Right renal cortex interstitium (tissue), 3 donors: ENCODE results near the gene KLF2. TPM values are rescaled to one million over a fixed set of nuclear protein-coding genes. Genes with fewer than 3 reads are reported as not detected.
"Not testable (repeated sequence)": the region's sequence is repeated elsewhere in the genome, so short reads cannot be mapped to it uniquely, and the experiment has no call there.

ENCODE experiments used
- DNase-seq, 3 donors: peaks; one replicate each; pipeline ENCODE4 v3.0.0-alpha.2; 2013; ENCODE audit warnings: low read depth in 3 of 3, low spot score in 2 of 3
- polyA plus RNA-seq, 3 donors: library from polyadenylated mRNA; unstranded; fragments of 120-200 nt; gene quantifications; one replicate each; pipeline ENCODE4 v1.2.1, GENCODE V29; 2013; ENCODE audit not compliant: insufficient read length in 3 of 3

KLF2 gene
- polyA plus RNA-seq, 3 donors = 17.5 to 22.4 (median 20.1) TPM

DNA sequence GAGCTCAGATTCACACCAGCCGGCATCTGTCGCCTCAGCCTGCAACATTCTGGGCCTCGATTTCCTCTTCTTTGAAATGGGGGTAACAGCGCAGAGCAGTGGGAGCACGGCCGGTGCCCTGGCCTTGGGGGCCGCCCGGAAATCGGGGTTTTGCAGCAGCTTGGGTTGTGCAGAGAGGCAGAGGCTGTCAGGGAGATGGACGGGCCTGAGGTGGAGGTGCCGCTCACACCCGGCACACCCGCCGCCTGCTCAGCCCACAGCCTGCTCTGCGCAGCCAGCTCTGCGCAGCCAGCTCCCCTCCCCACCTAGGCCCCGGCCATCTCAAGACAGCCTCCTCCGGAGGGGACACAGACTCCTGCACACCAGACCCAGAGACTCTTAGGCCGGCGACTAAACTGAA, 10.6 kb downstream of the KLF2 start:
- no peak for DNase-seq

DNA sequence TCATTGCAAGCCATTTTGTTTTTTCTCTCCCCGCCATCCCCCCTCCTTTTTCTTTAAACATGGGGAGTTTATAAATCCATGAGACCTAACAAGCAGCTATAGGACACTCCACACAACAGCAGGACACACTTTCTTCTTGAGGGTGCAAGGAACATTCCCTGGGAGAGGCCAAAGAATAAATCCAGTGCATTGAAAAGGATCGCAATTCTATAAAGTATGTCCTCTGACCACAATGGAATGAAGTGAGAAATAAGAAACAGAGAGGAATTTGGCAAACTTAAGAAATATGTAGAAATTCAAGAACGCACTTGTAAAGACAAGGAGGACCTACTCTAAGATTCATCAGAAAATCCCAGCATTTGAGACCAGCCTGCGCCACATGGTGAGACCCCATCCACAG, 11.9 kb downstream of the KLF2 start:
- DNase-seq = no peak

DNA sequence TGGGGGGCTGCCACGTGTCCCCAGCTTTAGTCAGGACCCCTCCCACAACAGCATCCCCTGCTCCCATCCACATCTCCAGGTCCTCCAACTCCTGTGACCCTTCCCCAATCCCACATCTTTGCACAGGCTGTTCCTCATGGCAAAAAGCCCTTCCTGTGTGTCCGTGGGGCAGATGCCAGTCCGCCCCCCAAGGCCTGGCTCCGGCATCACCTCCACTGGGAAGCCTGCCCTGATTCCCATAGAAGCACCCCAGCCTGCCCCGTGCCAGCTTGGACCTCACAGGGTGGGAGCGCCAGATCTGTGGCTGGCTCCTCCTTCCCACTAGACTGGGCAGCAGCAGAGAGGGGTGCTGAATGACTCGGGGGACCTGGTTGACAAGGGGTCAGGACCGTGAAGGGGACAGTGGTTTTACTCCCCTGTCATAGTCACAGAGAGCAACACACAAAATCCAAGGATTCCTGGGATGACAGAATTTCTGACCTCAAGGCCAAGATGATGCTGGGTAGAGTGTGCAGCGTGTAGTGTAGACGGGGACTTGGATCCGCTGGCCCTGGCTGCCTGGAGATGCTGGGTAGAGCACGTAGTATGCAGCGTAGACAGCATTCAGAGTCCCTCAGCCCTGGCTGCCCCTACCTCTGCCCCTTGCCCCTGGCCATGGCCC, 13.3 kb downstream of the KLF2 start:
- no peak for DNase-seq

DNA sequence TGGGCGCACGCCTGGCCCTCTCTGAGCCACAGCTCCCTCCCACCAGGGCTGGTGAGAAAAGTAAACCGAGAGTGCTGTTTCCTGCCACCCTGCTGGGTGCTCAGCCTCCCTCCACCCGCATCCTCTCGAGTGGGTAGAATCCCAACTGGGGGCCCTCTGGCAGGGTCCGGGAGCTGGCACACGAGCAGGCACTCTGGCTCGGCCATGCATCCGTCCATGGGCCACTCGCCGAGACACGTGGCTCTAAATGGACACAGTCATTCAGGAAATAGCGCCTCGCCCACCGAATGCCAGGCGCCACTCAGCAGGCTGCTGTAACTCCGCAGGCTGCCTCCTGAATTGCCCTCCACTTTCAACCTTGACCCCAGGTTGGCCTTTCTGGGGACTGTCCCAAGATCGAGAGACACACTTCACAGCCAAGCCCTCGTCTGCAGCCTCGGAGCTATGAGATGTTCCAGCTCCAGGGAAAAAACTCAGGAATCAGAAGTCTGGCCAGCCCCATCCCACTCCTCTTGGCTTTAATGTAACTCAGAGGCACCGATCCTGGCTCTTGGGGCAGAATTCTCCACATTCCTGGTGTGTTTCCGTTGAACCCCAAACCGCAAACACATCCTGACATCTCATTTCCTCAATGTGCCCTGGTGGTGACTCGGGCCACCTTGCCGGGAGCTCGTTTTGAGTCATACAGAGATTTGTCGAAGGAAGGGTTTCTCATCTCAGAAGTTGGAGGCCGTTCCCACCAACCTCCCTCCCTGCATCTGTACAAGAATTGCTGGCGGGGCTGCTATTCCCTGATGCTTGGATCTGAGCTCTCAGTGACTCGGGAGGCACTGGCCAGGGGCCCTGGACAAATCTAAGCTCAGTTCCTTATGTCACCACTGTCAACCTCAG, 14.1 kb downstream of the KLF2 start:
- DNase-seq = no peak

DNA sequence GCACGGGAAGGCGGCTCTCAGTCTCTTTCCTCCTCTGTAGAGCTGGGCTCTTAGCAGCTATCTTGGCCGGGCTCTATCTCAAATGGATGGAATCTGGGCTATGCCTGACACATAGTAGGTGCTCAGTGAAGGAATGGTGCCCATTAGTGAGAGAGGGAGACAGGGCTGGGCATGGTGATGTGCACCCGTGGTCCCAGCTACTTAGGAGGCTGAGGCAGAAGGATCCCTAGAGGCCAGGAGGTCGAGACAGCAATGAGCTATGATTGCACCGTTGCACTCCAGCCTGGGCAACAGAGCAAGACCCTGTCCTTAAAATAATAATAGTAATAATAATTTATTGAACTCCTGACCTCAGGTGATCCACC, 14.7 kb downstream of the KLF2 start:
- DNase-seq = no peak

DNA sequence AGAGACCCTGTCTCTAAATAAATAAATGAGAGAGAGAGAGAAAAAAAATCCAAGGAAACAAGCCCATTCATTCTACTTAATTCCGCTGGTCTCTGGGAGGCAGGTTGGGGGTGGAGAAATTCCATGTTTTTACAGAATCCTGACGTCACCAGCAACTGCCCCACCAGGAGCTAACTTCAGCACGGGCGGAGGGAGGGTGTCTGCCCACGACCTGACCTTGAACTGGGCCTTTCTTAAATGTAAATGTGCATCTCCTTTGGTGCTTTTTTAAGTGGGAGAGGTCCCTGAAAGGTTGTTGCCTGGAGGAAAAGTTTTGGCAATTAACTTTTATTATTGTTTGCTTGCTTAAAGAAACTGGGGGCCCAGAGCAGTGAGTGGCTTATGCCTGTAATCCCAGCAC, 15.5 kb downstream of the KLF2 start:
- DNase-seq = no peak

DNA sequence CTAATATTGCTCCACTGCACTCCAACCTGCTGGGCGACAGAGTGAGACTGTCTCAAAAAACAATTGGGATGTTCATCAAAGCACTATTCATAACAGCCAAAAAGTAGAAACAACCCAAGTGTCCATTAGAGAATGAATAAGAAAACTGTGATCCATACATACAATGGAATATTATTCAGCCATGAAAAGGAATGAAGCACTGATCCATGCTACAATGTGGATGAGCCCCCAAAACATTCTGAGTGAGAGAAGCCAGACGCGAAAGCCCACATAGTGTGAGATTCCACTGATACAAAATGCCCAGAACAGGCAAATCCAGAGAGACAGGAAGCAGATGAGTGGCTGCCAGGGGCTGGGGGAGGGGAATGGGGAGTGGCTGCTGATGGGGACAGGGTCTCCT, 16.0 kb downstream of the KLF2 start:
- no peak for DNase-seq

DNA sequence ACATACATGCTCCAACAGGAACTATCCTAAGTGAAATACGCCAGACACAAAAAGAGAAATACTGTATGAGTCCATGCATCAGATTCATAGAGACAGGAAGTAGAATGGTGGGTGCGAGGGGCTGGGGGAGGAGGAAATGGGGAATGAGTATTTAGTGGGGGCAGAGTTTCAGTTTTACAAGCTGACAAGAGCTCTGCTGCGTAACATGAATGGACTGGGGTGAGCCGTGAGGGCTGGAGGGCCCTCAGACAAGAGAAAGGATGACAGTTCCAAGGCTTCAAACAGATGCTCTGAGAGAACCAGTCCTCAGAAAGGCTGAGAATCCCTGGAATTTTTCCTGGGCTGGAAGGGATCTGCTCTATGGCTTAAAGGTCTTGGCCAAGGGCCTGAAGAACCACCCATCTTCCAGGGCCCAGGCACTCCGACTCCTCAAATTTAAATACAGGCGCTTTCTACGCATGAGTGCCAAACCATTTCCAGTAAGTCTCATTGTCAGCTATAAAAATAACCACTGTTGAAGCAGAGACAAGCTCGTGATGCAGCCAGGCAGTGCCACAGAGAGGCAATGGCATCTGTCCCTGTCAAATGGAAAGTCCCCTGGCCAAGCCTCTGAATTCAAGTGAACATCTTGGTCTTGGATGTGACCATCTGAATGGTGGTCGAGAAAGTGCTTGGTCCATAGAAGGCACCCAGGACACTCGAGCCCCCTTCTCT, 17.5 kb downstream of the KLF2 start:
- DNase-seq = no peak

DNA sequence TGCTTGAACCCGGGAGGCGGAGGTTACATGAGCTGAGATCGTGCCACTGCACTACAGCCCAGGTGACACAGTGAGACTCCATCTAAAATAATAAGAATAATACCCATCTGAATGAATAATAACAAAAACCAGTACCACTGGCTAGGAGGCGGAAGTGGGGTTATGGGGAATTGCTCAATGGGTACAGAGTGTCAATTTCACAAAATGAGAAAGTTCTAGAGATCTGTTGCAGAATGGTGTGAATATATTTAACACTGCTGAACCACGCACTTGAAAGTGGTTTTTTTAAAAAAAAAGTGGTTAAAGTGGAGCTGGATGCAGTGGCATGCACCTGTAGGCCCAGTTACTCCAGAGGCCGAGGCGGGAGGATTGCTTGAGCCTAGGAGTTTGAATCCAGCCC, 18.5 kb downstream of the KLF2 start:
- no peak for DNase-seq

DNA sequence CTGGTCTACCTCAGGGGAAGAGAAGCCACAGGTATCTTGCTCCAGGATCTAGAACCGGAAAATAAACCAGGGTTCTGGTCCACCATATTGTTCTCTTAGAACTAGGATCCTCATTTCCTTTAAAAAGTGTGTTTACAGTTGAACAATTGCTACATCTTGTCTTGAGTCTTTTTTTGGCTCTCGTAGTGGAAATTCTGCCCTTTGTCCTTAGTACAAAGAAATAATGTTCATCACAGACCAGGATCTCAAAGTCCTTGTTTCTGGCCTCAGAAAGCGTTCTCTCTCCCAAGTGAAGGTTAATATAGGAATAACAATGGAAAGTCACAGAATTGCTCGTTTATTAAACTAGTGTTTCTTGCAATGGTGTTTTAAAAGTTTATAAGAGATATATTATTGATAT, 20.8 kb downstream of the KLF2 start:
- DNase-seq = no peak

DNA sequence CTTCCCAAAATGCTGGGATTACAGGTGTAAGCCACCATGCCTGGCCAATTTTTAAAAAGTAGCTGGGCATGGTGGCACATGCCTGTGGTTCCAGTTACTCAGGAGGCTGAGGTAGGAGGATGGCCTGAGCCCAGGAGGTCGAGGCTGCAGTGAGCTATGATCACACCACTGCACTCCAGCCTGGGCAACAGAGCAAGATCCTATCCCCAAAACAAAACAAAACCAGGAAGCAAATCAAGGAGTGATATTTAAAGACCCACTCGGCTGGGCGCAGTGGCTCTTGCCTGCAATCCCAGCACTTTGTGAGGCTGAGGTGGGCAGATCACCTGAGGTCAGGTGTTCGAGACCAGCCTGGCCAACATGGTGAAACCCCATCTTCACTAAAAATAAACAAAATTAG, 22.5 kb downstream of the KLF2 start:
- not testable (repeated sequence) for DNase-seq

DNA sequence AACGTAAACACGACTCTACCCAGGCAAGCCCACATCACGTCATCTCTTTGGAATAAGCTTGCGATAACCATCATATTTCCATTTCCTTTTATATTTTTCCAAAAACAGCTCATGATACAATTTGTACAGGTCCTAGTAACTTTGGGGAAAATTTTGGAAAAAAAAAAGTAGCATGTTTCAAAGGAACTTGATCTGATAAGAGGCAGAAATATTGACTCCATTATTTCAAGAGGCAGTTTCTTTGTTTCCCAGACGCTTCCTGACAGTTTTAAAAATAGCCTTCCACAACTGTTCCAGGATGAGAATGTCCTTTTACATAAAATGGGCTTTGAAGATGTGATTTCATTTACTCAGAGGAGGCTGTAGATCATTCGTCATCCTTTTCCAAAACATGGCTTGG, 23.1 kb downstream of the KLF2 start:
- no peak for DNase-seq

DNA sequence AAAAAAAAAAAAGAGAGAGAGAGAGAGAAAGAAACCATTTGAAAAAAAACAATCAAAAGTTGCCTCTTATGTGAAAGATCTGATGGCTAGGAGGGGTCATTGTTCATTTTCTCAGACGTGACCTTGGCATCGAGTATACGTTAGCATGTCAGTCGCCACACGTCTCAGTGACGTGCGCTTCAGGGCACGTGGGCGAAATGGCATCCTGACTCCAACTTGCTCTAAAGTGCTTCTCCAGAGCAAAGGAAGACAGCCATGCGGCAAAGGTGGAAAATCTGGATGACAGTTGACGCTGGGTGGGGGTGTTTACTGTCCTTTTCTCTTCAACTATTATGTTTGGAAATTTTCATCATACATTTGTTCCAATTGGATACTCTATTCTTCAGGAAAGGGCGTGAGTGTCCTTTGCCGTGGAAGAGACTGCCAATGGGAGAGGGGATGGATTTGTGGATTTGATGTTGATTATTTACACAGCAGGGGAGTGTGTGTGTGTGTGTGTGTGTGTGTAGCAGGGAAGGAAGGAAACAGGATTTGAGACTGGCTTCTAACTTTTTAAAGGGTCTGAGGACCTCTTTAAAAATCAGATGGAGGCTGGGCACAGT, 25.0 kb downstream of the KLF2 start:
- no peak for DNase-seq

DNA sequence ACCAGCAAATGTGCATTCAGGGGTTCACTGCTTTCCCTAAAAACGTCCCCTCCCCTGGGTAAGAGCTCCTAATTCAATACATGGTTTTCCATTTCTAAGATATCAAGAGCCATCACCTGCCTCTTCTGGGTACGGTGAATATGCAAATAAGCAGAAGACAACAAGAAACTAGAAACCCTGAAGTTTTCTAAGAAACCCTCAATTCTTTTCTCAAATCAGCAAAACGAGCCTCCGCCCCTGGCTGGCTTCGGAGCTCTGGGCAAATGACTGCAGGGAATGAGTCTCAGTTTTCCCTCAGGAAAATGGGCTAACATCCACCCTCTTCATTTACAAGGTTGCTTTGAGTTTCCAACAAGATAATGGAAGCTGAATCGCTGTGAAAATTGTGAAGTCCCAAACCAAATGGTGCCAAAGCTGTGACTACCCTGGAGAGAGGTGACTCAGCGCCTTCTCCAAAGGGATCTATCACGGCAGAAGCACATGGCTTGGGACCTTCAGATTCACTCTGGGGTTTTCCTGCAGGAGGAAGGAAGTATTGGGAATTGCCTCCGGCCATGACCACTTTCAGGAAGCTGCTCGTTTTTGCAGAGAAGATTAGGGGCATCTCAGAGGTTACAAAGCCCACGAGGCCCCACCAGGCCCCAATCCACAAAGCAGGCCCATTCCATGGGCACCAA, 26.6 kb downstream of the KLF2 start:
- DNase-seq = no peak

DNA sequence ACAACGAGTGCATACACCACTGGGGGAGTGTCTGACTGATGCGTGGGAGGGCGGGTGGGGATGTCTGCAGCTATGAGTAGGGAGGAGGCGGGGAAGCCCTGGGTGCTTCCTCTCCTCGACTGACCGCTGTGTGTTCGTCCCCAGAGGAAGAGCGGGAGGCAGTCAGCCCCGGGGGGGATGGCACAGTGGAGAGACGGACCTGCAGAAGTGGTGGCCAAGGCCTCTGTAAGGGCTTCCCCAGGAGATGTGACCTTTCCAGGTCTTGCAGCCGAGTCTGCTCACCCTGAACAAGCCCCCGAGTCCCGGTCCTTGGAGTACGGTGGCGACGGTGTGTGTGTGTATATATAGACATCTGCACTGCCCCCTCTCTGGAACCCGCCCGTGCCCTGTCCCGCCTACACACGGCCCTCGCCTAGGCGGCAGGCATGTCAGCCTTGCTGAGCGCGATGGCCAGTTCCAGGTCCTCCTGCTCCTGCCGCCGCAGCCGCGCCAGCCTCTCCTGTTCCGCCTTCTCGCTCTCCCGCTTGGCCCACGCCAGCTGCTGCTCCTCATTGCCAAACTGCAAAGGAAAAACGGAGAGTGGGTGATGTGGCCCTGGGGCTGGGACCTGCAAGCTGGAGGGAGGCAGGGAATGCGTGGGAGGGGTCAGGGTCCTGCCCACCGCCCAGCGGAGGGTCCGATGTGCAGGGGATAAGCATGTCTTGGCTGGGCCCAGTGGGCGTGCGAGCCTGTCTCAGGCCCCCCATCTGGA, 30.8 kb downstream of the KLF2 start:
- no peak for DNase-seq

DNA sequence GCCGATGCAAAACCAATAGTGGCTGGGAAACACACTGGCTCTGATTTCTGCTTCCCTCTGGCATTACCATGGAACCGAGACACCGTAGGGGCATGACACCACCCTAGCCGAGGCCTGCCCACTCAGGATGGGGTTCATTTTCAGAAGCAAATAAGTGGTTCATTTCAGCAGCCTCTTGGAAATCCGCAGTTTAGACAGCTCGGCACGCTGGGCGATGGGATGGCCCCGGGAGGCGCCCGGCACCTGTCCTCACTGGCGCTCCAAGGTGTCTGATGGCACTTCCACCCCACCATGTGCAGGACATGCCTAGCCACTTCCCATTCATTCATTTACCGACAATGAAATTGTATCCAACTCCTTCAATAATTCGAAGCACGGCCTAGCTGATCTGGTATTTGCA, 33.8 kb downstream of the KLF2 start:
- DNase-seq = no peak

DNA sequence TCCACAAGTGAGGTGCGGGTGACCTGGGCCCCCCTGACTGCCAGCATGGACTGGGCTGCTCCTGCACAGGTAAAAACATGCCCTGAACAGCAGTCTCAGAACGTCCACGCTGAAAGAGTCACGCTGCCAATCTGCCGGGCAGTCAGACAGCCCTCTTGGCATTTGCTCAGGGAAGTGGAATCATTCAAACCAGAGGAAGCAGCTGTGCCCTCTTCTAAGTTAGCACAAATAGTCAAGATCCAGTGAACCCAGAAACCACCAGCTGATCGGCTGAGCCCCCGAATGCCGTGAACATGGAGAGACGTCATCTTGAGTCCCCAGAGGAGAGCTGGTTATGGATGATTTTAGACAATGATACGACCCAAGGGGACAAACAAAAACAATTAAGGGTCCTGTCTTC, 34.4 kb downstream of the KLF2 start:
- DNase-seq = no peak

DNA sequence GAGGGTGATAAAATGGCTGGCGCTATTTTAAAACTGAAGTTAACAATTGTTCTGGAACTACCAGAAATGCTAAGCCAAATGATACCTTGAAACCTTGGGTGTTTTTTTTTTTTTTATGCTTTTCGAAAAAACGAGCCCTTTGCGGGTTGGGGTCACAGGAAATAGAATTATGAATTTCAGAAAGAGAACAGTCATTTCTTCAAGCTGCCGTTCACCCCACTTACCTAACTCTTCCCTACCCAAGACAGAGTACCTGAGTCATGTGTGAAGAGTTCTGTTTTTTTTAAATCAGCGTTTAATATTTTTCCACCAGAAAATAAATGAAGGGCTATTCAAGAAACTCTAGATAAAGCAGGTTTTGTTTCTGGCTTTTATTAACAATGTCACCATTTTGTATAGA, 35.3 kb downstream of the KLF2 start:
- DNase-seq = no peak

DNA sequence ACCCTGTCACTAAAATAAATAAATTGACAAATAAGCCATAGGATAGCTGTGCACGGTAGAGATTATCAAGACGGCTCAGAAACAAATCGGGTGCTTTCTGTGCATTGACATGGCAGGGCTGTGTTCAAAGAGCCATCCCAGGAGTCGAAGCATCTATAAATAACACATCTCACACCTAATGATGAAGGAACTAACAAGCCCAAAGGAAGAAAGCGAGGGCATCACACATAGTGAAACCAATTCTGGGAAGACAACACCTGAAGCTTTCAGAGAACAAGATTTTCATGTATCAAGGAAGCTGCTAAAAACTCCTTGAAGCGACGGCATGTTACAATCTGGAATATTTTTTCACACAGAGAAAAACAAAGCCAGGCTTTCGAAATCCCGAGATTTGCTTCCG, 36.1 kb downstream of the KLF2 start:
- DNase-seq = no peak

DNA sequence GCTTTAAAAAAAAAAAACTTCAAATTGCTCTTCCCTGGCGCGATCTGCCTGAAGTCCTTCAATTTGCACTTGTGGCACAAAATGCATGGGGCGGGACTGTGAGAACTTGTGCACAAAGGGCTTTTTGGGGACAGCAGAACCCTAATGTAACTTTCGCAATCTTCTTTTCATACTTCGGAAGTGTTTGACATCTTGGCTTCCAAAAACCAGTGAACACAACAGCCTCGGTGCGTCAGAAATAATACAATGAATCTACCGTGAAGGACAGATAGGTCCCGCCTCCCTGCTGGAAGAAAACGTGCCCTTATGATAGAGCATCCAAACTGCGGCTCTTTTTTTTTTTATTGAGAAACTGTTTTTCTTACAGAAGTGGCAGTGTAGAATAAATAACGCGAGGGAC, 36.6 kb downstream of the KLF2 start:
- DNase-seq = no peak
